ENCODE measurements around the gene PLEKHA5.
"Not testable (repeated sequence)": the region's sequence is repeated elsewhere in the genome, so short reads cannot be mapped to it uniquely, and the experiment has no call there.

The PLEKHA5 gene

DNA sequence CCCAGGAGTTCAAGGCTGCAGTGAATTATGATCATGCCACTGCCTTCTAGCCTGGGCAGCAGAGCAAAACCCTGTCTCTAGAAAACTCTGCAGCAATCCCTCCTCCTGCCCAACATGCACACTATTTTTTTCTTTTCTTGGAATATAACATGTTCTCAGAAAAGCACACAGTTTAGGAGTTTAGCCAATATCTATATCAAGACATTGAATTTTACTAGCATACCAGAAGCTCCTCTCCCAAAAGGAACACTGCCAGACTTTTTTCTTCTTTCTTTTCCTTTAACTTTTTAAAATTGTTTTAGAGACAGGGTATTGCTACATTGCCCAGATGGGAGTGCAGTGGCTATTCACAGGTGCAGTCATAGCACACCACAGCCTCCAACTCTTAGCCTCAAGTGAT, 202.7 kb downstream of the PLEKHA5 start:
- no peak for DNase-seq (ENCODE audit: low read depth)

DNA sequence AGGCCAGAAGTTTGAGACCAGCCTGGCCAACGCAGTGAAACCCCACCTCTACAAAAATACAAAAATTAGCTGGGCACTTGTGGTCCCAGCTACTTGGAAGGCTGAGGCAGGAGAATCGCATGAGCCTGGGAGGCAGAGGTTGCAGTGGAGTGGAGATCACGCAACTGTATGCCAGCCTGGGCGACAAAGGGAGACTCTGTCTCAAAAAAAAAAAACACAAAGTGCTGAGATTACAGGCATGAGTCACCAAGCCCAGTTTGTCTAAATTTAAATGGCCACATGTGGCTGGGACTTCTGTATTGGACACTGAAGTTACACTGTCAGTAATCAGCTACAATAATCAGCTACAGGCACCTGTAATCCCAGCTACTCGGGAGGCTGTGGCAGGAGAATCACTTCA, 208.9 kb downstream of the PLEKHA5 start:
- DNase-seq (ENCODE audit: low read depth): no peak

DNA sequence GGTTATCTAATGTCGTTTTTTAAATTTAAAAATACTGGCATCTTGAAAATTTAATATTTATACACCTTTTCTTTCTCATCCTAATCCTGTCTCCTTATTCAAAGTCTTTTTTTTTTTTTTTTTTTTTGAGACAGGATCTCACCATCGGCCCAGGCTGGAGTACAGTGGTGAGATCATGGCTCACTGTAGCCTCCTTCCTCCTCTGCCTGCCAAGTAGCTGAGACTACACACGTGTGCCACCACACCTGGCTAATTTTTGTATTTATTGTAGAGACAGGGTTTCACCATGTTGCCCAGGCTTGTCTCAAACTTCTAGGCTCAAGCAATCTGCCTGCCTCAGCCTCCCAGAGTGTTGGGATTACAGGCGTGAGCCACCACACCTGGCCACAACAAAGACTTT, 221.3 kb downstream of the PLEKHA5 start:
- DNase-seq (ENCODE audit: low read depth): not testable (repeated sequence)

DNA sequence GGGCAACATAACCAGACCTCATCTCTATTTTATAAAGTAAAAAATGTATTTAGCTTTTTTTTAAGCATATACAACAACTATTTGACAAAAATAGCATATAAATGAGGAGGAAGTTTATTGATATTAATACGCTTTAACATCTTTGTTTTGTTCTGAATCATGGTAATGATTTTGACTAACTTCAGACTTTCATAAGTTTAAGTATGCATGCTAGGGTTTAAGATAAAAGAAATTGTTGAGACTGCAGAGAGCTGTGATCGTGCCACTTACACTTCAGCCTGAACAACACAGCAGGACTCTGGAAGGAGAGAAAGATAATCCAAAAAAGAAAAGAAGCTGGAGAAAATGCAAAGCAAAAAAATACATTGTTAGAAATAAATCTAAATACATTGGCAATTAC, 221.8 kb downstream of the PLEKHA5 start:
- no peak for DNase-seq (ENCODE audit: low read depth)

DNA sequence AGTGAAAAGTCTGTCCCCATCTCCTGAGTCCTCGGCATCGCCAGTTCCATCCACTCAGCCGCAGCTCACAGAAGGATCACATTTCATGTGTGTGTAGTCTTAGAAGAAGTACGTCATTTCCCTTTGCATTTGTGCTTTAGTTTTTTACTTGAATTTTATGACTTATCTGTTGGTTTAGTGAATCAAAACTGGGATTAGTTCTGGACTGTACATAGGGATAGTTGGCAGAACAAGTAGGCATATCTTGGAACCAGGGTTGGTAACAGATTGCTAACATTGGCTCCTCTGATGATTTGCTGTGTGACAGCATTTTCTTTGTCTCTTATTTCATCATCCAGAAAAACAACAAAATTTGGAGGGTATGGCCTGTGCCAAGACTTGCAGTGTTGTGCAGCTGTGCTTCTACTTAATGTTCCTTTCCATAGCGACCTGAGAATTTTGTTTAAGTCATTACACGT, 240.2 kb downstream of the PLEKHA5 start:
- DNase-seq (ENCODE audit: low read depth): peak; percentile 75

DNA sequence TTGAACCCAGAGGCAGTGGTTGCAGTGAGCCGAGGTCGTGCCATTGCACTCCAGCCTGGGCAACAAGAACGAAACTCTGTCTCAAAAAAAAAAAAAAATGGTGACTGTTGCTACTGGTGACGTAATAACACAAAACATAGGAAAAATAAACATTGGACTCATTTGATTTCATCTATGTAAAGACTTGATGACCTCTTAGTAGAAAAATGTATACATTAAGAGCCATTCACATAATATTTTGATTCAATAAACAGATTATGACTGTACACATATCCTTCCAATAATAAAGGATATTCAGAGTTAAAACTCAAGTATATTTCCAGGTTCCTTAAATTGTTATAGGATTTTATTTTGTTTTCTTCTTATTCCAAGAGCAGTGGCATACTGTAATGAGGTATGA, 244.1 kb downstream of the PLEKHA5 start:
- DNase-seq (ENCODE audit: low read depth): peak; percentile 13

DNA sequence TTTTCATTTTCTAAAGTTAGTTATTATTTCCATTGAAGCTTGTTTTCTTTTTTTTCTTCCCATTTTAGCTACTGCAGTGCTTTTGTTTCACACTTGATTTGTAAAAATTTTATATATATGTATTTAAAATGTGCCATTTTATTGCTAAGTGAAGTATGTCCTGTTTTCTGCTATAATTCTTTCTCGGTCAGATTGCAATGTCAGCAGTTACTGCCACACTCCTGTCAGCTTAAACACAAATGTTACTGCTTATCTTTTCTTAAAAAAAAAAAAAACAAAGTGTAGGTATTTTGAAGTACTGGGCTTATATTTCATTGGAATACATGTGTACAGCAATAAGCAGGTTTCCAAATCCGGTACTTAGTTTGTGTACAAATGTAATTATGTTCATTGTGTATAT, 246.4 kb downstream of the PLEKHA5 start:
- no peak for DNase-seq (ENCODE audit: low read depth)

DNA sequence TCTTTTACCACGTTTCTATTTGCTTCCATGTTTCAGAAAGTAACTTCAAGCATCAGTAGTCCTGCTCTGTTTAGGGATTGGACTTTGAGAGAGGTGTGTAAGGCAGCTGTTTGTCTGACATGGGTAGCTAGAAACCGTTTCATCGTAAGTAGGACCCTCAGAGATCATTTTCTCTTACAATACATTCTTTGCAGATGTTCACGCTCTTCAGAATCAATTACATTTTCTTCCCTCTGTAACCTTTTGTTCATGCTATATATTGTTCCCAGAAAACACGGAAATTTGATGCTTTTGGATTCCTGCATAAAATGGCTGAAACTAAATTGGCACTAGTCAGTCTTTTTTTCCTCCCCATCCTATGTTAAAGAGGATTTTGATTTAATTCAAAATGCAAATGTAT, 247.2 kb downstream of the PLEKHA5 start:
- DNase-seq (ENCODE audit: low read depth): no peak

DNA sequence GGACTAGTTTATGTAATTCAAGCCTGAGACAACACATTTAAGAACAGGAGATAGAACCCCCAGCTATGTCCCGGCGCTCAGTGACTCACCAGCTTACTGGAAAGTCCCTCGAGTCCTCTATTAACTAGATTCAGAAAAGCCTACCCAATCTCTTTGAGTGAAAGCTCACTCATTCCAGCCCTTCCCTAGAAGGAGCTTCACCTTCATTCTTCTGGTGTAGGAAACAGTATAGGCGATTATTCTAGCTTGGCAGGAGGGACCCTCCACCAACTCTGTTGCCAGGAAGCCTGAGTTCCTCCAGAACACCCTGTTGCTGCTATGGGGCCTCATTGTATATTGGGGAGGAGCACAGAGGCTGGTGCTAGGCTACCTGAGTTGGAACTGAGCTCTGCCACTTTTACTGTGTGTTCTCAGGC, 252.6 kb downstream of the PLEKHA5 start:
- DNase-seq (ENCODE audit: low read depth): peak; percentile 81

DNA sequence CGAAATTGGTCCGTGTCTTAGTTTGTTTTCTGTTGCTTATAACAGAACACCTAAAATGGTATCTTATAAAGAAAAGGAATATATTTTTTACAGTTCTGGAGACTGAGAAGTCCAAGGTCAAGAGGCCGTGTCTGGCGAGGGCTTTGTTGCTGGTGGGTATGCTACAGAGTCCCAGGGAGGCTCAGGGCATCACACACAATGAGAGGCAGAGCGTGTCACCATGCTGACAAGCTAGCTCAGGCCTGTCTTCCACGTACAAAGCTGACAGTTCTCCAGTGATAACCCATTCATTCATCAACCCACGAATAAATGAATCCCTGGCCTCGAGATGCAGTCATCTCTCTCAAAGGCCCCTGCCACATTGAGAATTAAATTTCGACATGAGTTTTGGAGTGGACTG, 253.0 kb downstream of the PLEKHA5 start:
- no peak for DNase-seq (ENCODE audit: low read depth)

DNA sequence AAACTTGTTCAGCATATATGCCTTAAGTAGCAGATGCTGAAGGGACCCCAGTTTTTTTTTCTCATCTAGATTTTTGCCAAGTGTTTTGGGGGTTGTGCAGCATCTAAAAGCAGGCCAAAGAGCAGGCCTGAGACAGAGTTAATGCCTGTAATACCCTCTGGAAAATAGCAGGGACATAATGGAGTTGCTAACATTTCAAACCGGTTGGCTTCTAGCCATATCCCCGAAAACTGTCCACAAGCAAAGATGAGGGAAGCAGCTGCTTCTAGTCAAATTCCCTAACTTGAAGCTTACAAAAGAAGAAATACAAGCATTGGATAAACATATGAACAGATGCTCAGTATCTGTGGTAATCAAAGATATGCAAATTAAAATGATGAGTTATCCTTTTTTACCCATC, 257.6 kb downstream of the PLEKHA5 start:
- DNase-seq (ENCODE audit: low read depth): no peak

DNA sequence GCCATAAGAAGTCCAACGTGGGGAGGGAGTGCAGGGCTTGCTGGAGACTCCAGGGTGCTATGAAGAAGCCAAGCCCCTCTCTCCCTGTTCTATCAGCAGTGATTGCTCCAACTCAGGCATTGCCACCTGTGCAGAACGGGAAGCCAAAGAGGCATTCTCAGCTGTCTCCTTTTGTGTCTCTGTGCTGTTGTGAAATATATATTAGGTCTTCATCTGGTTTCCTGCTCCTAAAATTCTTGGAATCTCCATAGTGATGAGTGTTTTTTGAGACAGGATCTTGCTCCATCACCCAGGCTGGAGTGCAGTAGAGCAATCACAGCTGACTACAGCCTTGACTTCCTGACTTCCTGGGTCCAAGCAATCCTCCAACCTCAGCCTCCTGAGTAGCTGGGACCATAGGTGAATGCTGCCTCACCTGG, 258.6 kb downstream of the PLEKHA5 start:
- DNase-seq (ENCODE audit: low read depth): no peak

DNA sequence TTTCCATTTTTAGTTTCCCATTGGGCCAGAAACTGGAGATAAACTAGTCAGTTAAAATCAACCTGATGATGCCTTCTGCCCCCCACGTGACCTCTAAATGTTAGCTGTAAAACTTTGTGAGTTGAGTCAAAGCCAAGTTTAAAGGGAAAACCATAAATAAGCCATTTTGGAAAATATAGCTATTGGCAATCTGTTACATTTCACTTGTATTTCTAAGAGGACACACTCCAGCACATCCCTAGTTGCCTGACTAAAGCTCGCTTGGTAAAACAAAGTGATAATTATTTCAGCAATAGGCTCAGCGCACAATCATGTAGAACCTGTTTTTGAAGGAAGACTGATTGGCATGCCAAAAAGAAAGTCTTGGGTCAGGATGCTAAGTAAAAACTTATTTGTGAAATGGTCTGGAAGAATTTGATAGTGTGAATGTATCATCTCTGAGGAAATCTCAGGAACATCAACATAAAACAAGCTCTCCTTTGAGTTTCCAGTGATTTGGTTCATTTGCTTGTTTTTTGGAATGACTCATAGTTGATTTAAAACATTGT, 260.6 kb downstream of the PLEKHA5 start:
- no peak for DNase-seq (ENCODE audit: low read depth)

DNA sequence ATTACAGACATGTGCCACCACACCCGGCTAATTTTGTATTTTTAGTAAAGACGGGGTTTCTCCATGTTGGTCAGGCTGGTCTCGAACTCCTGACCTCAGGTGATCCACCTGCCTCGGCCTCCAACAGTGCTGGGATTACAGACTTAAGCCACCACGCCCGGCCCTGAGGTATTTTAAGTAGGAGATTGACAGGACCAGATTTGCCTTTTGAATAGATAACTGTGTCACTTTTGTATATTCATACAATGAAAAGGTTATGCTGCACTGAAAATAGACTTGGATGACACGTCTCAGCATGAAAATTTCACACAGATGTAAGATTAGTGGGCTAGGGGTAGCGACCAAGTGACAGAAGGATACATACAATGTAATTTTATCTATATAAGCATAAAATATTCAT, 263.1 kb downstream of the PLEKHA5 start:
- DNase-seq (ENCODE audit: low read depth): not testable (repeated sequence)

DNA sequence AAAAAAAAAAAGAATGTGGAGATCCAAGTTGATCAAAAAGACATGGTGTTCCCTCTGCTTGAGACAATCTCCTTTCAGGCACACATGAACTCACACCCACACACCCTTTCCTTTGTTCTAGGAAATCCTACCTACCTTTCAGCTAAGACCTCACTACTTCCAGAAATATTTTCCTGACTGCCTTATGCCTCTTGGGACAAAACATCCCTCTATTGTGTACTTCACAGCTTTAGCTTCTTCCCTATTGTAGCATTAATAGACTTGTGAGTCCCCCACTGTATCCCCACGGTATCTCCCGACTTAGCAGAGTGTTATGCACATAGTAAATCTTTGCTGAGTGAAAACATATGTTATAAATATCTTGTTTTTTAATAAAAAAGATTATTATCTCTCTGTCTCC, 264.9 kb downstream of the PLEKHA5 start:
- no peak for DNase-seq (ENCODE audit: low read depth)

DNA sequence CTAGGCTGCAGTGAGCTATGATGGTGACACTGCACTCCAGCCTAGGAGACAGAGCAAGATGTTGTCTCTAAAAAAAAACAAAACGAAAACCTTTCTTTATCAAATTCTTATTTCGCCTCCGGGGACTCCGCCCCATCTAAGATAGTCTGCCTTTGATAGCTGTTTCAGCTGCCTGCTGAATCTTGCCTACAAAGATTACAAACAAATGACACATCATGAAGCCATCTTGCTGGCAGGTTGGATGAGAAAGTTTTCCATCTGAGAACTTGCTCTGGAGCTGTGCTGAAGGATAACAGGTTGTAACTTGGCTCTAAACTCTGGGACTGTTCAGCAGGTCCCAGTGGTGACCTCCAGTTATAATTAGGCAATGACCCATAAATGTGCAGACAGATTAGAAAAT, 268.0 kb downstream of the PLEKHA5 start:
- no peak for DNase-seq (ENCODE audit: low read depth)

DNA sequence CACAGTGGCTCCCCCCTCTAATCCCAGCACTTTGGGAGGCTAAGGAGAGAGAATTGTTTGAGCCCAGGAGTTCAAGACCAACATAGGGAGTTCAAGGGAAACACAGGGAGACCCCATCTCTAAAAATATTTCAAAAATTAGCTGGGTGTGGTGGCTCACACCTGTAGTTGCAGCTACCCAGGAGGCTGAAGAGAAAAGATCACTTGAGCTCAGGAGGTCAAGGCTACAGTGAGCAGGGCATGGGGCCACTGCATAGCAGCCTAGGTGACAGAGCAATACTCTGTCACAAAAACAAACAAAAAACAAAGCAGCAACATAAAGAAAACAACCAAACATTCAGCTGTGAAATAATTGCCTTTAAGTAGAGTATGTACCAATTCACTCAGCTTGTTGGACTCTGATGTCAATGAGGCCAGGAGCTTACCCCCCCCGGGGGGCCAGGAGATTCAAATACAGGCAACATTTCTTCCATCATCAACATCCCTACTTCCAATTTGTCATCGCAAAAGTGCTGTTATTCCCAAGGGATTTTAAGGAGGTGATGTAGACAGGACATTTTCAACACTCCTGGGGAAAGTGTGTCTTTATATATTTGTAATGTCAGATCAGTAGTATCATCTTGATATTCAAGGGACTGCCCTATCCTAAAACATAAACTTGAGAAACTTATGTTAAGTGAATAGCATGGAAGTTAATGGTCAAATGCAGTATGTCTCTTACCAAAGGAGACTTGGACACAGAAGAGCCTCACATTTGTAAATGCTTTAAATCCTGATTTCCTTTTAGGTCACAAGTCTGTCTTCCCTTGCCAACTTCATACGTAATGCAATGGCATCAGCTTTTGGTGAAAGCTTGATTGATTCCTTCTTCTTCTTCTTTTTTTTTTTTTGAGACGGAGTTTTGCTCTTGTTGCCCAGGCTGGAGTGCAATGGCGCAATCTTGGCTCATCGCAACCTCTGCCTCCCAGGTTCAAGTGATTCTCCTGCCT, 269.1 kb downstream of the PLEKHA5 start:
- no peak for DNase-seq (ENCODE audit: low read depth)

DNA sequence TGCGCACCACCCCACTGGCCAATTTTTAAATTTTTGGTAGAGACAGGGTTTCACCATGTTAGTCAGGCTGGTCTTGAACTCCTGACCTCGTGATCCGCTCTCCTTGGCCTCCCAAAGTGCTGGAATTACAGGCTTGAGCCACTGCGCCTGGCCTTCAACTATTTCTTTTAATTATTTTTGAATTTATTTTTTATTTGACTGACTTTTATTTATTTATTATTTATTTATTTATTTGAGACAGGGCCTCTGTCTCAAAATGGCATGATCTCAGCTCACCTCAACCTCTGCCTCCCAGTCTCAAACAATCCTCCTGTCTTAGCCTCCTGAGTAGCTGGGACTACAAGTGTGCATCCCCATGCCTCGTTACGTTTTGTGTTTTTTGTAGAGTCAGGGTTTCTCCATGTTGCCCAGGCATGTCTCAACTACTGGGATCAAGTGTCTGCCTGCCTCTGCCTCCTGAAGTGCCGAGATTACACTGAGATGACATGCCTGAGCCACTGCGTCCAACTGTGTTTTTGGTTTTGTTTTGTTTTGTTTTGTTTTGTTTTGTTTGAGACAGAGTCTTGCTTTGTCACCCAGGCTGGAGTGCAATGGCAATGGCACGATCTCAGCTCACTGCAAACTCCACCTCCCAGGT, 271.2 kb downstream of the PLEKHA5 start:
- not testable (repeated sequence) for DNase-seq (ENCODE audit: low read depth)

DNA sequence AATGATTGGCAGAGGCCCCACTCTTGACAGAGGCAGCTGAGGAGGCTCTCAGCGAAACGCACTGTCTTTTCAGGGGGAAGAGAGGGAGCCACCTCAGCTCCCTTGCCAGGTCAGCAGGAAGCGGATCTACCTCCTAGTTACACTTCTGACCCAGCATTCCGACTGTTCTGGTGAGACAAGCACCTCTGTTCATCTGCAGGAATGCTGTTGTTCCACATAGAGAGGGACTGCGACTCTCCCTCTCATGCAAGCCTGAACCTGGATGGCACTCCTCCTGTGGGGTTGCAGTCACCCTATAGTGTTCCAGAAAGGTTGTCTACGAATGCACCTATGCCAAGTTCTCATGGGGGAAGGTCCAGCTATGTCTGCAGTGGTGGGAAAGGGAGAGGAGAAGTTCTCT, 272.7 kb downstream of the PLEKHA5 start:
- DNase-seq (ENCODE audit: low read depth): no peak

DNA sequence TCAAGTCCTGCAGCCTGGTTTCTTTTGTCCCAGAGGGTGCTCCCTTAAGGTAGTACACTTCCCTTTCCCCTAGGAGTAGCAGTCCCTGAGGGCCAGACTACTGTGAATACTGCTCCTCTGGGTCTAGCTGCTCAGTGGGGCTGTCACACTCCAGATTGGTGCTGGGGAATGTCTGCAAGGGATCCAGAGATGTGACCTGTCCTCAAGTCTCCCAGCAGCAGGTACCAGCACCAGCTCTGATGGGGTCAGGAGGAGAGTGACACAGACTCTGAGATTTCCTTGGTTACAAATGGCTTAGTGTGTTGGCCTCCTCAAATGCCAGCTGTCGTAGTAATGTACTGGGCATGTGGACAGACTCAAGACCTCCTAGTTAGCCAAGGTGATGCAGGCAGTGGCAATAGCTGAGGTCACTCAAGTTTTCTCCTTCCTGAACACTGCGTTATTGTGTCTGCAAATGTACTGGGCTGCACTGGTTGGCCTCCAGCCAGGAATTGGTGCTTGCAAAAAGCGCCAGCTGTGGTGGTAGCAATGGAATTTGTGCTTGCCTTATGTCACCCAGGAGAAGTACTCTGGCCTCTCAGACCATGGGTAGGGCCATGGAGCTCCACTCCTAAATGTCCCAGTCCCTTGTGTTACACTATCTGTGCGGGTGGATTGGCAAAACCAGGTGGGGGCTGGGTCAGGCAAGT, 273.4 kb downstream of the PLEKHA5 start:
- DNase-seq (ENCODE audit: low read depth): peak; percentile 26

DNA sequence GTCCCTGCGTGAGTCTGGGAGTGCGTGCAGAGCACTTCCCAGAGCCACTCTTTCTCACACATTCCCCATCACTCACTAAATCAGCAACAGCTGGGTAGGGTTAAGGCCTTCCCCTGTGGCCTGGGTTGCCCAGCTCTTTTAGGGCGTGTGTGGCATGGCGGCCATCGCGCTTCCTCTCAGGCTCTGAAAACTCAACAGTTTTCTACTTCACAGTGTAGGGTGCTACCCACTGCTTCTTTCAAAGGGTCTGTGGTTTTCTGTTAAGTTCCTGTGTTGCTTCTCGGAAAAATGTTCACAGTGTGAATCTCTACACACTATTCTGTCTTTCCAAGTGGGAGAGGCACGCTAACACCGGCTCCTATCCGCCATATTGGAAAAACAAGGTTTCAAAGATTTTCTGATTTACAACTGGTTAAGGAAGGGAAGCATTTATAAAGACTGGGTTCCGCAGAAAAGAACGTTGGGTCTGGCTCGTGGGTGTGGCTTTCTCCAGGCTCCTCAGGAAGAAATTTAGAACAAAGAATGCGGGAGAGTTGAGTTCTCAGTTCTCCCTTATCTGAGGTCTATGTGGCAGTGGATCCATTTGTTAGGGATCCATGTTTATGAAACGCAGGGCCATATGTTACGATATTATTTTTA, 274.8 kb downstream of the PLEKHA5 start:
- no peak for DNase-seq (ENCODE audit: low read depth)

DNA sequence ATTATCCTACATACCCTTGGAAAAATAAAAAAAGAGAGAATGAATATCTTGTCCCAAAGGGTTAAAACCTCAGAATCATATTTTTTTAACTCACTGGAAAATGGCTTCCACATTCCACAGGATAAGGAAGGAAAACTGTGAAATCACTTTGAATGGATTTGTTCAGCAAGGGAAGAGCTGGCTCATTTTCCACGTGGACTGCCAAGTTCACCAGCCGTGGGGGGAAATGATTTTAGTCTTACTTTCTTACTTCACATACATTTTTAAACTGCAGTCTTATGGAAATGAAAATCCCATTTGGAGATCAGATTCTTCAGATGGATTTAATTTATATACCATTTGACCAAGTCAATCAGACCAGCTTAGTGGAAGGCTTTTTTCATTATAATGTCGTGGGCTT, 279.8 kb downstream of the PLEKHA5 start:
- DNase-seq (ENCODE audit: low read depth): no peak
